Measurements from ENCODE around the gene LRRC27.

DNA sequence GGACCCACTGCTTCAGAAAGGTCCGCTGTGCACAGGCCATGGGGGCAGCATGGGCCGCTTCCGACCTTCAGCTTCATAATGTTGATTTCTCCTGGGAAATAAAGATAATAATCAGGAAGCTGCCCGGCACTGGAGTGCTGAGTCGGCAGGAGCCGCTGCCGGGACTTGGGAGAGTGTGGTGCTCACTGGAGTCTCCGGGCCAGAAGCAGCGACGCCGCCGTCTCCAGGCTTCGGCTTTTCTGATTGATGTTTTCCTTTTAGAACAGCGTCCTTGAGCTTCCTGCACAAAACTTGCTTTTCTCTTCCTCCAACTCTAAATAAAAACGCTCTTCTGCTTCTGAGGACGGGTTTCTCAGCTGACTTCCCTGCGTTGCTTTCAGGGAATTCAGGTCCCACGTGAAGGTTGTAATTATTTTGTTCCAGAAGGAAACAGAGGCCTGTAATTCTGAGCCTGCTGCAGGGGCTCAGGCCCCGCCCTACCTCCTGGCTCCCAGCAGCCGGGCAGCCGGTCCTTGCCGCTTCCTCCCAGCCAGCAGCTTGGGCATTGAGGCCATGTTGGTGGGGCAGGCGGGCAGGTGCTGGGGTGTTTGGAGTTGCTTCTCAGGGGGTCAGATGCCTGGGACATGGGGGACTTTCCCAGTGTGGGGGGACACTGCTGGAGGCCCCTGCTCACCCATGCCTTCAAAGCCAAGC, 79.7 kb downstream of the LRRC27 start:
- TF ChIP-seq, protein P1, sequence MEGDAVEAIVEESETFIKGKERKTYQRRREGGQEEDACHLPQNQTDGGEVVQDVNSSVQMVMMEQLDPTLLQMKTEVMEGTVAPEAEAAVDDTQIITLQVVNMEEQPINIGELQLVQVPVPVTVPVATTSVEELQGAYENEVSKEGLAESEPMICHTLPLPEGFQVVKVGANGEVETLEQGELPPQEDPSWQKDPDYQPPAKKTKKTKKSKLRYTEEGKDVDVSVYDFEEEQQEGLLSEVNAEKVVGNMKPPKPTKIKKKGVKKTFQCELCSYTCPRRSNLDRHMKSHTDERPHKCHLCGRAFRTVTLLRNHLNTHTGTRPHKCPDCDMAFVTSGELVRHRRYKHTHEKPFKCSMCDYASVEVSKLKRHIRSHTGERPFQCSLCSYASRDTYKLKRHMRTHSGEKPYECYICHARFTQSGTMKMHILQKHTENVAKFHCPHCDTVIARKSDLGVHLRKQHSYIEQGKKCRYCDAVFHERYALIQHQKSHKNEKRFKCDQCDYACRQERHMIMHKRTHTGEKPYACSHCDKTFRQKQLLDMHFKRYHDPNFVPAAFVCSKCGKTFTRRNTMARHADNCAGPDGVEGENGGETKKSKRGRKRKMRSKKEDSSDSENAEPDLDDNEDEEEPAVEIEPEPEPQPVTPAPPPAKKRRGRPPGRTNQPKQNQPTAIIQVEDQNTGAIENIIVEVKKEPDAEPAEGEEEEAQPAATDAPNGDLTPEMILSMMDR (IDR thresholded peaks at IDR 0.05), result no peak
- peak in 1 of 2 donors; percentile 56 for TF ChIP-seq POLR2A (IDR thresholded peaks at IDR 0.05)

Data from adrenal gland (tissue), 5 donors.